HCT116 (cell line): ENCODE results near the gene KCNQ4. TPM values are rescaled to one million over a fixed set of nuclear protein-coding genes. Genes with fewer than 3 reads are reported as not detected.

Experiments
- ATAC-seq: fragments of 200-7000 bp; cut with Tn5 transposase; 2 replicates; pipeline ENCODE4 v1.9.1; 2020; ENCODE audit warnings: mild to moderate bottlenecking, moderate library complexity
- BruUV-seq: library from RNA; stranded (reverse); fragments of 400-500 nt; replicated peaks from 2 replicates; lab custom pipeline; 2021; lab: Mats Ljungman, UMichigan
- CTCF ChIA-PET: fragments of 300-600 bp; sonication (Branson Sonifier 250); formaldehyde crosslinking; loops from one replicate; lab custom pipeline; 2021; ENCODE audit warnings: antibody characterized with exemption; lab: Charles Lee
- POLR2A ChIA-PET: fragments of 300-600, 350-600 bp; sonication (Branson Sonifier 250); formaldehyde crosslinking; loops from one replicate; lab custom pipeline; 2021; ENCODE audit warnings: antibody characterized with exemption; lab: Charles Lee
- RAD21 ChIA-PET, 2 experiments: fragments of 300-600 bp; sonication (Branson Sonifier 250); formaldehyde crosslinking; loops; one replicate each; lab custom pipeline; 2023; ENCODE audit warnings: low total read pairs in 2 of 2; ENCODE audit not compliant: uncharacterized antibody in 2 of 2, unreplicated experiment in 2 of 2, low non-redundant PET in 1 of 2; lab: Charles Lee
- DNase-seq: peaks from one replicate; pipeline ENCODE4 v3.0.0-alpha.2; 2010; ENCODE audit warnings: low read depth, low spot score
- H2AFZ ChIP-seq: fragments of 200-600 bp; shearing (Covaris generic), sonication (generic); 2 replicates; pipeline ENCODE4 v1.6.1; 2017; ENCODE audit warnings: low read depth, mixed run types, mixed read lengths, antibody characterized with exemption, low read length; ENCODE audit not compliant: poor library complexity, severe bottlenecking
- H3K27ac ChIP-seq: 2 replicates; pipeline ENCODE4 v1.5.1; 2012; ENCODE audit warnings: low read depth, low read length
- H3K27me3 ChIP-seq: fragments of 200-600 bp; sonication (generic); 2 replicates; pipeline ENCODE4 v1.6.1; 2016; ENCODE audit warnings: mixed run types, low read length, mixed read lengths; ENCODE audit not compliant: insufficient read depth
- H3K36me3 ChIP-seq, 2 experiments: fragments of 200-500 bp in 1 of 2; fragments of 200-600 bp in 1 of 2; sonication (Bioruptor generic) in 1 of 2; sonication (generic) in 1 of 2; 2 replicates each; pipeline versions ENCODE4 v1.5.1 to v1.6.1; 2014 to 2016; ENCODE audit warnings: low read length in 2 of 2, inconsistent platforms in 1 of 2, mixed read lengths in 1 of 2, mixed run types in 1 of 2; ENCODE audit not compliant: insufficient read depth in 2 of 2, control insufficient read depth in 1 of 2
- H3K4me1 ChIP-seq, 2 experiments: fragments of 200-600 bp in 1 of 2; sonication (generic) in 1 of 2; 2 replicates each; pipeline versions ENCODE4 v1.5.1 to v1.6.1; 2012 to 2017; ENCODE audit warnings: low read length in 2 of 2, inconsistent platforms in 1 of 2, mild to moderate bottlenecking in 1 of 2, mixed read lengths in 1 of 2, mixed run types in 1 of 2, moderate library complexity in 1 of 2; ENCODE audit not compliant: insufficient read depth in 2 of 2, control insufficient read depth in 1 of 2
- H3K4me2 ChIP-seq: fragments of 200-600 bp; sonication (generic); 2 replicates; pipeline ENCODE4 v1.6.1; 2017; ENCODE audit warnings: mixed run types, low read length, mixed read lengths
- H3K4me3 ChIP-seq, 2 experiments: fragments of 200-600 bp in 1 of 2; sonication (generic) in 1 of 2; replicated peaks in 1 of 2; 2 replicates each; pipeline ENCODE4 v1.5.1; 2011 to 2016; ENCODE audit warnings: low read length in 2 of 2, control low read depth in 1 of 2, low read depth in 1 of 2, mild to moderate bottlenecking in 1 of 2, mixed read lengths in 1 of 2, mixed run types in 1 of 2
- H3K79me2 ChIP-seq: fragments of 200-600 bp; sonication (generic); 2 replicates; pipeline ENCODE4 v1.6.1; 2017; ENCODE audit warnings: mild to moderate bottlenecking, mixed run types, low read length, moderate library complexity, mixed read lengths; ENCODE audit not compliant: insufficient read depth
- H3K9ac ChIP-seq: fragments of 200-600 bp; sonication (generic); 2 replicates; pipeline ENCODE4 v1.6.1; 2016; ENCODE audit warnings: low read length, mixed read lengths
- H3K9me2 ChIP-seq: fragments of 200-600 bp; sonication (generic), shearing (Covaris generic); 2 replicates; pipeline ENCODE4 v1.6.1; 2017; ENCODE audit warnings: mixed run types, mild to moderate bottlenecking, moderate library complexity; ENCODE audit not compliant: insufficient read depth
- H3K9me3 ChIP-seq, 2 experiments: fragments of 200-500 bp in 1 of 2; fragments of 200-600 bp in 1 of 2; sonication (Bioruptor generic) in 1 of 2; sonication (generic) in 1 of 2; 2 replicates each; pipeline ENCODE4 v1.6.1; 2014 to 2017; ENCODE audit warnings: low read length in 2 of 2, mixed read lengths in 2 of 2, inconsistent platforms in 1 of 2, low read depth in 1 of 2, mild to moderate bottlenecking in 1 of 2, mixed run types in 1 of 2, moderate library complexity in 1 of 2; ENCODE audit not compliant: control insufficient read depth in 1 of 2, insufficient read depth in 1 of 2
- H4K20me1 ChIP-seq: fragments of 200-600 bp; sonication (generic), shearing (Covaris generic); 2 replicates; pipeline ENCODE4 v1.6.1; 2017; ENCODE audit warnings: mixed run types, mild to moderate bottlenecking, moderate library complexity; ENCODE audit not compliant: insufficient read depth
- CTCF ChIP-seq, 3 experiments: fragments of 200-600 bp in 1 of 3; sonication (generic) in 1 of 3; IDR thresholded peaks in 2 of 3; conservative IDR thresholded peaks in 1 of 3; 2 replicates each; pipeline ENCODE4 v1.5.1; 2012 to 2017; ENCODE audit warnings: low read depth in 2 of 3, low read length in 2 of 3, antibody characterized with exemption in 1 of 3, borderline replicate concordance in 1 of 3, control low read depth in 1 of 3, mild to moderate bottlenecking in 1 of 3, mixed read lengths in 1 of 3, mixed run types in 1 of 3, moderate library complexity in 1 of 3; ENCODE audit not compliant: insufficient read depth in 1 of 3
- EGR1 ChIP-seq: IDR thresholded peaks from 2 replicates; pipeline ENCODE4 v1.6.1; 2012; ENCODE audit warnings: low read depth
- ELF1 ChIP-seq: IDR thresholded peaks from 2 replicates; pipeline ENCODE4 v1.6.1; 2012; ENCODE audit warnings: low read depth, borderline replicate concordance
- EZH2phosphoT487 ChIP-seq: fragments of 200-600 bp; IDR thresholded peaks from 2 replicates; pipeline ENCODE4 v1.6.1; 2018; ENCODE audit warnings: antibody characterized with exemption, borderline replicate concordance
- JUND ChIP-seq: IDR thresholded peaks from 2 replicates; pipeline ENCODE4 v1.6.1; 2012
- MAX ChIP-seq: IDR thresholded peaks from 2 replicates; pipeline ENCODE4 v1.6.1; 2012
- POLR2A ChIP-seq: IDR thresholded peaks from 2 replicates; pipeline ENCODE4 v1.7.0; 2011; ENCODE audit warnings: borderline replicate concordance; ENCODE audit not compliant: insufficient read depth, insufficient read length; ENCODE audit errors: extremely low read depth
- POLR2AphosphoS5 ChIP-seq: IDR thresholded peaks from 2 replicates; pipeline ENCODE4 v1.6.1; 2011; ENCODE audit warnings: mild to moderate bottlenecking, low read depth, low read length, moderate library complexity
- RAD21 ChIP-seq: IDR thresholded peaks from 2 replicates; pipeline ENCODE4 v1.6.1; 2012; ENCODE audit warnings: low read depth, mild to moderate bottlenecking
- REST ChIP-seq: IDR thresholded peaks from 2 replicates; pipeline ENCODE4 v1.6.1; 2012; ENCODE audit warnings: low read depth
- SIN3A ChIP-seq: IDR thresholded peaks from 2 replicates; pipeline ENCODE4 v1.6.1; 2012; ENCODE audit warnings: low read depth
- SP1 ChIP-seq: IDR thresholded peaks from 2 replicates; pipeline ENCODE4 v1.6.1; 2012; ENCODE audit warnings: low read depth
- SRF ChIP-seq: IDR thresholded peaks from 2 replicates; pipeline ENCODE4 v1.6.1; 2012; ENCODE audit warnings: low read depth
- TCF7L2 ChIP-seq: IDR thresholded peaks from 2 replicates; pipeline ENCODE4 v1.7.0; 2011; ENCODE audit warnings: borderline replicate concordance, inconsistent platforms; ENCODE audit not compliant: insufficient read depth, insufficient read length; ENCODE audit errors: extremely low read depth
- YY1 ChIP-seq: IDR thresholded peaks from 2 replicates; pipeline ENCODE4 v1.6.1; 2011; ENCODE audit warnings: low read length, low read depth, moderate library complexity, mild to moderate bottlenecking; ENCODE audit not compliant: insufficient replicate concordance; ENCODE audit errors: extremely low read depth
- ZBTB33 ChIP-seq: IDR thresholded peaks from 2 replicates; pipeline ENCODE4 v1.6.1; 2011; ENCODE audit warnings: mild to moderate bottlenecking, low read length, moderate library complexity; ENCODE audit not compliant: insufficient replicate concordance; ENCODE audit errors: extremely low read depth
- ZFX ChIP-seq: fragments of 450-650 bp; IDR thresholded peaks from 2 replicates; pipeline ENCODE4 v1.6.1; 2017
- ZNF274 ChIP-seq: fragments of 200-500 bp; sonication (Bioruptor generic); IDR thresholded peaks from 2 replicates; pipeline ENCODE4 v1.6.1; 2014; ENCODE audit warnings: mild to moderate bottlenecking, low read depth, low read length, inconsistent platforms
- intact Hi-C: fragments of 100-400 bp; cut with micrococcal nuclease; formaldehyde crosslinking; loops from 2 replicates; pipeline ENCODE4 v1.10.0; 2022
- total RNA-seq: library from RNA; stranded (reverse); gene quantifications from one replicate; pipeline ENCODE4 v1.2.1, GENCODE V29; 2021; ENCODE audit not compliant: unreplicated experiment

Gene KCNQ4
- total RNA-seq, 1 experiment from 2014 or later = 4.1 TPM

- no peak overlapping the region for H3K9ac ChIP-seq
- no peaks in the 10 kb centered on the region for H3K9me3 ChIP-seq
- POLR2A ChIA-PET = no interaction called here
- CTCF ChIA-PET = no interaction called here
- H4K20me1 ChIP-seq = no peaks in the 10 kb centered on the region
- intact Hi-C loops = no loop called here
- no peak overlapping the region for H3K27ac ChIP-seq
- ATAC-seq (no peak), DNase-seq (no peak)
- RAD21 ChIA-PET = no interaction called here
- no peaks in the 10 kb centered on the region for H3K27me3 ChIP-seq
- no TSS peak for BruUV-seq
- no peaks in the 10 kb centered on the region for H3K36me3 ChIP-seq
- H3K4me1 ChIP-seq = peaks cover 1 to 13% of the 10 kb centered on the region in 2 experiments; a peak in 2 of 4 replicates
- no peak overlapping the region for H3K4me2 ChIP-seq
- H3K79me2 ChIP-seq = no peaks in the 10 kb centered on the region
- no peak overlapping the region for H3K4me3 ChIP-seq
- H3K9me2 ChIP-seq = no peaks in the 10 kb centered on the region
- no peak overlapping the region for H2AFZ ChIP-seq
- TF ChIP-seq ZNF274 = no peak
- TF ChIP-seq ELF1 = no peak
- TF ChIP-seq ZFX = no peak
- TF ChIP-seq RAD21 = no peak
- TF ChIP-seq EZH2phosphoT487 = no peak
- TF ChIP-seq SP1 = no peak
- no peak for TF ChIP-seq JUND
- no peak for TF ChIP-seq YY1
- no peak for TF ChIP-seq EGR1
- no peak for TF ChIP-seq MAX
- TF ChIP-seq ZBTB33 = no peak
- no peak for TF ChIP-seq CTCF (IDR thresholded peaks at IDR 0.05 in 2 of 3, conservative IDR thresholded peaks at IDR 0.05 in 1 of 3; ENCODE audit: borderline replicate concordance in 1 of 3, insufficient read depth in 1 of 3, low read depth in 2 of 3, low read length in 2 of 3)
- no peak for TF ChIP-seq TCF7L2
- no peak for TF ChIP-seq POLR2AphosphoS5
- no peak for TF ChIP-seq REST
- TF ChIP-seq SIN3A = no peak
- TF ChIP-seq POLR2A = no peak
- TF ChIP-seq SRF = no peak
Observed at GRCh38 chr1:40806731-40807695, 23.4 kb downstream of the KCNQ4 start.
